H1 (cell line): Measurements from ENCODE around the gene FHL2. TPM values are rescaled to one million over a fixed set of nuclear protein-coding genes. Genes with fewer than 3 reads are reported as not detected.

ENCODE experiments used
- BRCA1 ChIP-seq: IDR thresholded peaks from 2 replicates; pipeline ENCODE4 v1.6.1; 2012; ENCODE audit warnings: low read depth, low read length, improper control_type of control experiment
- CREB1 ChIP-seq: IDR thresholded peaks from 2 replicates; pipeline ENCODE4 v1.6.1; 2012; ENCODE audit warnings: inconsistent platforms
- MAX ChIP-seq: IDR thresholded peaks from 2 replicates; pipeline ENCODE4 v1.6.1; 2012; ENCODE audit warnings: inconsistent platforms
- NANOG ChIP-seq: IDR thresholded peaks from 2 replicates; pipeline ENCODE4 v1.6.1; 2011; ENCODE audit warnings: low read length, low read depth, mild to moderate bottlenecking, inconsistent platforms; ENCODE audit not compliant: insufficient read depth, poor library complexity, severe bottlenecking
- PHF8 ChIP-seq: fragments of 200-600 bp; sonication (generic); conservative IDR thresholded peaks from 2 replicates; pipeline ENCODE4 v1.7.1; 2012; ENCODE audit warnings: low read depth, mild to moderate bottlenecking, inconsistent platforms, low read length, moderate library complexity
- RFX5 ChIP-seq: IDR thresholded peaks from 2 replicates; pipeline ENCODE4 v1.6.1; 2011; ENCODE audit warnings: low read depth, low read length, improper control_type of control experiment, borderline replicate concordance
- polyA plus RNA-seq, 7 experiments: library from polyadenylated mRNA; depleted of rRNA in 3 of 7; stranded (reverse) in 5 of 7; unstranded in 2 of 7; fragments of >200 nt in 5 of 7; fragments of 200-250 nt in 2 of 7; gene quantifications; 1 replicate in 5 of 7; 2 replicates in 1 of 7; 4 replicates in 1 of 7; pipeline versions ENCODE4 v1.2.1 to v1.2.3, GENCODE V29; 2011 to 2013; ENCODE audit warnings: missing spikeins in 2 of 7, mixed read lengths in 2 of 7
- total RNA-seq: library from RNA; stranded (reverse); fragmentation: NEBNext Ultra II Directional; extraction: Animal tissue kit (Norgen Biotek cat#: 25700); gene quantifications from 2 replicates; pipeline ENCODE4 v1.2.1, GENCODE V29; 2021
- TF ChIP-seq, protein P1 (sequence below): IDR thresholded peaks from 2 replicates; pipeline ENCODE4 v1.6.1; 2012; ENCODE audit warnings: low read length, inconsistent platforms

The FHL2 gene
- total and polyA plus RNA-seq, 2 of the 8 experiments (the other 6 are each of a cell fraction or from before 2014, with no cell fraction given) = 33.2 to 64.3 TPM

DNA sequence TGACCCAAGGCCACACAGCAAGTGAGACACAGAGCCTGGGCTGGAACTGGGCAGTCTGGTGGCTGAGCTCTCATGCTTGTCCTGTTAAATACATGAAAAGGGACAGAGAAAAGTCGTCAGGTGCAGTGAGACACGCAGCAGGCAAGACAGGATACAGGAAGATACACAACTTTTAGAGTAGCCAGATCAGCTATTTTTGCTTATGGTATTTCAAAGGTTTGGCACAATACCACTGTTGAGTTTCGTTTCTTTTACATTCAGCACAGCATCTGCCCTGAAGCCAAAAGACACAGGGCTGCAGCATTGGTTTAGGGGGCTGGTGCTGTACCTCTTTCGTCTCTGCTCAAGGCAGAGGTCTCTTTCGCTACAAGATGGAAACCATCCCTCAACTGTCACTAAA, 14.0 kb downstream of the FHL2 start (continued):
- no peak for TF ChIP-seq RFX5
- no peak for TF ChIP-seq PHF8
- no peak for TF ChIP-seq NANOG
- TF ChIP-seq MAX = no peak
- no peak for TF ChIP-seq CREB1
- TF ChIP-seq, protein P1, sequence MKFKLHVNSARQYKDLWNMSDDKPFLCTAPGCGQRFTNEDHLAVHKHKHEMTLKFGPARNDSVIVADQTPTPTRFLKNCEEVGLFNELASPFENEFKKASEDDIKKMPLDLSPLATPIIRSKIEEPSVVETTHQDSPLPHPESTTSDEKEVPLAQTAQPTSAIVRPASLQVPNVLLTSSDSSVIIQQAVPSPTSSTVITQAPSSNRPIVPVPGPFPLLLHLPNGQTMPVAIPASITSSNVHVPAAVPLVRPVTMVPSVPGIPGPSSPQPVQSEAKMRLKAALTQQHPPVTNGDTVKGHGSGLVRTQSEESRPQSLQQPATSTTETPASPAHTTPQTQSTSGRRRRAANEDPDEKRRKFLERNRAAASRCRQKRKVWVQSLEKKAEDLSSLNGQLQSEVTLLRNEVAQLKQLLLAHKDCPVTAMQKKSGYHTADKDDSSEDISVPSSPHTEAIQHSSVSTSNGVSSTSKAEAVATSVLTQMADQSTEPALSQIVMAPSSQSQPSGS = no peak
- TF ChIP-seq BRCA1 = no peak
- TF ChIP-seq, all 59 proteins: peak for 0
